ENCODE results near the gene UGT2B17. TPM values are rescaled to one million over a fixed set of nuclear protein-coding genes. Genes with fewer than 3 reads are reported as not detected.
"Not testable (repeated sequence)": the region's sequence is repeated elsewhere in the genome, so short reads cannot be mapped to it uniquely, and the experiment has no call there.

The UGT2B17 gene
- total RNA-seq = not detected

GRCh38 chr4:68576272-68577125, at the start of gene UGT2B17:
UGT2B17 (minus strand) TSS chr4:68576322; CDS start chr4:68568484, 7,838 bp downstream.
- POLR2A ChIA-PET = no interaction called here

GRCh38 chr4:68622731-68623130, 46.6 kb upstream of the UGT2B17 start:
- POLR2A ChIA-PET, CTCF ChIA-PET: not testable (repeated sequence)

More at GRCh38 chr4:68576272-68577125, at the start of gene UGT2B17:
- CTCF ChIA-PET = no interaction called here

- ChIA-PET POLR2A (no interaction called here), CTCF (no interaction called here)
Observed at GRCh38 chr4:68617003-68617698, 41.0 kb upstream of the UGT2B17 start.

GRCh38 chr4:68615699-68616422, 39.7 kb upstream of the UGT2B17 start:
- ChIA-PET POLR2A (no interaction called here), CTCF (no interaction called here)

GRCh38 chr4:68613752-68614151, 37.6 kb upstream of the UGT2B17 start:
- ChIA-PET POLR2A (no interaction called here), CTCF (no interaction called here)

GRCh38 chr4:68606240-68606639, 30.1 kb upstream of the UGT2B17 start:
- POLR2A ChIA-PET = no interaction called here
- CTCF ChIA-PET = interaction anchor here (0.7 kb wide), 1 partner anchor 10 kb away, joined by 6 read pairs; no protein-coding TSS in a partner anchor

GRCh38 chr4:68599150-68599549, 23.0 kb upstream of the UGT2B17 start:
- POLR2A ChIA-PET = no interaction called here
- CTCF ChIA-PET = no interaction called here

- CTCF ChIA-PET = no interaction called here
- POLR2A ChIA-PET = no interaction called here
Observed at GRCh38 chr4:68597482-68597881, 21.4 kb upstream of the UGT2B17 start.

GRCh38 chr4:68594678-68595077, 18.6 kb upstream of the UGT2B17 start:
- POLR2A ChIA-PET = no interaction called here
- CTCF ChIA-PET = no interaction called here

- ChIA-PET CTCF (no interaction called here), POLR2A (no interaction called here)
Observed at GRCh38 chr4:68593112-68593511, 17.0 kb upstream of the UGT2B17 start.

GRCh38 chr4:68592673-68593072, 16.6 kb upstream of the UGT2B17 start:
- POLR2A ChIA-PET = no interaction called here
- CTCF ChIA-PET = no interaction called here

GRCh38 chr4:68591204-68591603, 15.1 kb upstream of the UGT2B17 start:
- ChIA-PET CTCF (no interaction called here), POLR2A (no interaction called here)

- ChIA-PET POLR2A (no interaction called here), CTCF (no interaction called here)
Observed at GRCh38 chr4:68589790-68590189, 13.7 kb upstream of the UGT2B17 start.

- ChIA-PET POLR2A (no interaction called here), CTCF (interaction anchor here (0.6 kb wide), 1 partner anchor 37 kb away, joined by 3 read pairs; no protein-coding TSS in a partner anchor)
Observed at GRCh38 chr4:68582339-68582717, 6.2 kb upstream of the UGT2B17 start.

- CTCF ChIA-PET = no interaction called here
- POLR2A ChIA-PET = no interaction called here
Observed at GRCh38 chr4:68581383-68582338, 5.5 kb upstream of the UGT2B17 start.

- POLR2A ChIA-PET = no interaction called here
- CTCF ChIA-PET = no interaction called here
Observed at GRCh38 chr4:68577590-68577989, 1.5 kb upstream of the UGT2B17 start.

- POLR2A ChIA-PET, CTCF ChIA-PET: not testable (repeated sequence)
Observed at GRCh38 chr4:68575636-68576035, 486 bp downstream of the UGT2B17 start.

- POLR2A ChIA-PET = no interaction called here
- CTCF ChIA-PET = no interaction called here
Observed at GRCh38 chr4:68575081-68575480, 1.0 kb downstream of the UGT2B17 start.

- POLR2A ChIA-PET = no interaction called here
- CTCF ChIA-PET = no interaction called here
Observed at GRCh38 chr4:68572653-68573170, 3.4 kb downstream of the UGT2B17 start.

- ChIA-PET CTCF (no interaction called here), POLR2A (no interaction called here)
Observed at GRCh38 chr4:68570122-68570507, 6.0 kb downstream of the UGT2B17 start.

All from activated CD8-positive, alpha-beta memory T cell treated with anti-CD3 and anti-CD28 coated beads for 36 hours (primary cell).